ENCODE data around the gene PIH1D1. TPM values are rescaled to one million over a fixed set of nuclear protein-coding genes. Genes with fewer than 3 reads are reported as not detected.

Gene PIH1D1
- total and polyA plus RNA-seq, 2 donors (not counting 3 experiments of a cell fraction or from before 2014, with no cell fraction given) = 83.2 to 86.9 TPM

DNA sequence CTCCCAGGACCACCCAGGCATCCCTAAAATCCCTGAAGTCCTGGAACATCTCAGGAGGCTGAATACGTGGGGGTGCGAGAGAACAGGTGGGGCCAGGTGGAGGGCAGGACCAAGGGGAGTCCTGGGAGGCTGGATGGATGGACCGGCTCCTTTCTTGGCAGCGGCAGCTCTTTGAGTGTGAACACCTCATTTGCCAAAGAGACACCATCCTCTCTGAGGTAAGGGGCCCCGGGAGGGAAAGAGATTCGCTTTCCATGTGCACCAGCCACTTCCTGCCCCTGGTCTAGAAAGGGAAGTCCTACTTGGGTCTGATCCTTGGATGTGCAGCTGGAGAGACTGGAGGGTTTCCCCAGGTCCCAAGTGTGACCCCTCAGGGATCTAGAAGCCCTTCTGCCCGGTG lies 44.5 kb downstream of the PIH1D1 start:
- Histone ChIP-seq H3K9ac (replicated peaks; ENCODE audit: extremely low read depth, insufficient read depth, low read length) (no peak overlapping the region), H3K27ac (ENCODE audit: insufficient read depth, low read depth, low read length) (no peak overlapping the region), H3K36me3 (ENCODE audit: control insufficient read depth in 2 of 2, extremely low read depth in 1 of 2, insufficient read depth in 2 of 2, low read length in 2 of 2) (no peaks in the 10 kb centered on the region), H3K79me2 (ENCODE audit: control insufficient read depth, insufficient read depth, low read length) (no peaks in the 10 kb centered on the region), H3K9me1 (replicated peaks; ENCODE audit: control insufficient read depth, extremely low read depth, insufficient read depth, low read length) (no peaks in the 10 kb centered on the region), H3K4me1 (ENCODE audit: control insufficient read depth, extremely low read depth, insufficient read depth, low read length) (no peaks in the 10 kb centered on the region), H4K20me1 (replicated peaks; ENCODE audit: control insufficient read depth, extremely low read depth, insufficient read depth, low read length) (no peaks in the 10 kb centered on the region), H3K9me3 (replicated peaks; ENCODE audit: control insufficient read depth, insufficient read depth, low read length) (no peaks in the 10 kb centered on the region), H2AFZ (ENCODE audit: low read depth, low read length) (no peak overlapping the region), H3K4me3 (replicated peaks in 1 of 3; ENCODE audit: insufficient read depth in 1 of 3, low read depth in 1 of 3, low read length in 3 of 3) (no peak overlapping the region), H3K27me3 (ENCODE audit: control insufficient read depth in 2 of 2, insufficient read depth in 2 of 2, low read length in 2 of 2) (no peaks in the 10 kb centered on the region), H3K4me2 (ENCODE audit: insufficient read depth, low read length) (no peak overlapping the region)
- POLR2A ChIA-PET = no interaction called here
- no TSS peak for BruUV-seq (replicated peaks)
- dilution Hi-C loops (cut with MboI; ENCODE audit: extremely low pct_ligation_motif_present, low sequenced_read_pairs) (no loop called here), intact Hi-C loops (cut with micrococcal nuclease) (no loop called here)
- FAIRE-seq (no peak), DNase-seq (ENCODE audit: low read depth, low spot score) (no peak)
- TF ChIP-seq GATA2 (IDR thresholded peaks at IDR 0.05; ENCODE audit: insufficient read depth, insufficient read length, low read depth, low read length) (no peak), FOS (IDR thresholded peaks at IDR 0.05; ENCODE audit: borderline replicate concordance, insufficient read depth, low read length) (no peak), EZH2 (IDR thresholded peaks at IDR 0.05; ENCODE audit: borderline replicate concordance, low read depth, low read length, severe bottlenecking) (no peak)
- TF ChIP-seq, protein P1, sequence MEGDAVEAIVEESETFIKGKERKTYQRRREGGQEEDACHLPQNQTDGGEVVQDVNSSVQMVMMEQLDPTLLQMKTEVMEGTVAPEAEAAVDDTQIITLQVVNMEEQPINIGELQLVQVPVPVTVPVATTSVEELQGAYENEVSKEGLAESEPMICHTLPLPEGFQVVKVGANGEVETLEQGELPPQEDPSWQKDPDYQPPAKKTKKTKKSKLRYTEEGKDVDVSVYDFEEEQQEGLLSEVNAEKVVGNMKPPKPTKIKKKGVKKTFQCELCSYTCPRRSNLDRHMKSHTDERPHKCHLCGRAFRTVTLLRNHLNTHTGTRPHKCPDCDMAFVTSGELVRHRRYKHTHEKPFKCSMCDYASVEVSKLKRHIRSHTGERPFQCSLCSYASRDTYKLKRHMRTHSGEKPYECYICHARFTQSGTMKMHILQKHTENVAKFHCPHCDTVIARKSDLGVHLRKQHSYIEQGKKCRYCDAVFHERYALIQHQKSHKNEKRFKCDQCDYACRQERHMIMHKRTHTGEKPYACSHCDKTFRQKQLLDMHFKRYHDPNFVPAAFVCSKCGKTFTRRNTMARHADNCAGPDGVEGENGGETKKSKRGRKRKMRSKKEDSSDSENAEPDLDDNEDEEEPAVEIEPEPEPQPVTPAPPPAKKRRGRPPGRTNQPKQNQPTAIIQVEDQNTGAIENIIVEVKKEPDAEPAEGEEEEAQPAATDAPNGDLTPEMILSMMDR (IDR thresholded peaks at IDR 0.05; ENCODE audit: extremely low read depth in 1 of 2, insufficient read depth in 1 of 2, low read depth in 1 of 2, low read length in 2 of 2) = no peak
- TF ChIP-seq, protein P2, sequence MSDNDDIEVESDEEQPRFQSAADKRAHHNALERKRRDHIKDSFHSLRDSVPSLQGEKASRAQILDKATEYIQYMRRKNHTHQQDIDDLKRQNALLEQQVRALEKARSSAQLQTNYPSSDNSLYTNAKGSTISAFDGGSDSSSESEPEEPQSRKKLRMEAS (IDR thresholded peaks at IDR 0.05; ENCODE audit: insufficient read depth, insufficient read length) = no peak
- CTCF ChIA-PET = interaction anchor here (1.0 to 1.7 kb wide), 4 partner anchors 10 to 45 kb away, joined by 3 to 4 read pairs (median 3); partner anchors contain the start of gene TEAD2

Data from endothelial cell of umbilical vein (primary cell).